ENCODE data around the gene INPP4B.
"Not testable (repeated sequence)": the region's sequence is repeated elsewhere in the genome, so short reads cannot be mapped to it uniquely, and the experiment has no call there.

INPP4B gene

GRCh38 chr4:142824368-142824767 lies 21.7 kb downstream of the INPP4B start:
- no peak for DNase-seq (ENCODE audit: low read depth in 3 of 3)

GRCh38 chr4:142823796-142824195 lies 22.3 kb downstream of the INPP4B start:
- no peak for DNase-seq (ENCODE audit: low read depth in 3 of 3)

GRCh38 chr4:142818476-142818875 lies 27.6 kb downstream of the INPP4B start:
- DNase-seq (ENCODE audit: low read depth in 3 of 3): no peak

- DNase-seq (ENCODE audit: low read depth in 3 of 3): no peak
Measured at GRCh38 chr4:142818031-142818430, 28.1 kb downstream of the INPP4B start.

GRCh38 chr4:142817442-142817841 lies 28.7 kb downstream of the INPP4B start:
- DNase-seq (ENCODE audit: low read depth in 3 of 3): peak; percentile 25 to 41 (median 32)

- peak in 2 of 3 donors; percentile 24 to 30 for DNase-seq (ENCODE audit: low read depth in 3 of 3)
Measured at GRCh38 chr4:142815834-142816233, 30.3 kb downstream of the INPP4B start.

GRCh38 chr4:142813388-142813787 lies 32.7 kb downstream of the INPP4B start:
- no peak for DNase-seq (ENCODE audit: low read depth in 3 of 3)

- DNase-seq (ENCODE audit: low read depth in 3 of 3): no peak
Measured at GRCh38 chr4:142812091-142812490, 34.0 kb downstream of the INPP4B start.

GRCh38 chr4:142811034-142811433 lies 35.1 kb downstream of the INPP4B start:
- no peak for DNase-seq (ENCODE audit: low read depth in 3 of 3)

GRCh38 chr4:142809559-142809958 lies 36.5 kb downstream of the INPP4B start:
- DNase-seq (ENCODE audit: low read depth in 3 of 3): no peak

GRCh38 chr4:142803879-142804278 lies 42.2 kb downstream of the INPP4B start:
- not testable (repeated sequence) for DNase-seq (ENCODE audit: low read depth in 3 of 3)

GRCh38 chr4:142801966-142802365 lies 44.1 kb downstream of the INPP4B start:
- DNase-seq (ENCODE audit: low read depth in 3 of 3): no peak

GRCh38 chr4:142781114-142781513 lies 65.0 kb downstream of the INPP4B start:
- no peak for DNase-seq (ENCODE audit: low read depth in 3 of 3)

- DNase-seq (ENCODE audit: low read depth in 3 of 3): no peak
Measured at GRCh38 chr4:142778900-142779299, 67.2 kb downstream of the INPP4B start.

- no peak for DNase-seq (ENCODE audit: low read depth in 3 of 3)
Measured at GRCh38 chr4:142778430-142778829, 67.7 kb downstream of the INPP4B start.

- no peak for DNase-seq (ENCODE audit: low read depth in 3 of 3)
Measured at GRCh38 chr4:142777045-142777743, 68.9 kb downstream of the INPP4B start.

- no peak for DNase-seq (ENCODE audit: low read depth in 3 of 3)
Measured at GRCh38 chr4:142776026-142776425, 70.1 kb downstream of the INPP4B start.

GRCh38 chr4:142773505-142773904 lies 72.6 kb downstream of the INPP4B start:
- no peak for DNase-seq (ENCODE audit: low read depth in 3 of 3)

GRCh38 chr4:142762280-142762679 lies 83.8 kb downstream of the INPP4B start:
- no peak for DNase-seq (ENCODE audit: low read depth in 3 of 3)

GRCh38 chr4:142752202-142752786 lies 93.8 kb downstream of the INPP4B start:
- no peak for DNase-seq (ENCODE audit: low read depth in 3 of 3)

GRCh38 chr4:142743121-142743825 lies 102.8 kb downstream of the INPP4B start:
- DNase-seq (ENCODE audit: low read depth in 3 of 3): no peak

GRCh38 chr4:142741995-142742394 lies 104.1 kb downstream of the INPP4B start:
- DNase-seq (ENCODE audit: low read depth in 3 of 3): no peak

GRCh38 chr4:142728233-142728632 lies 117.9 kb downstream of the INPP4B start:
- no peak for DNase-seq (ENCODE audit: low read depth in 3 of 3)

Measured in stimulated activated CD4-positive, alpha-beta T cell treated with anti-CD3 and anti-CD28 coated beads, TNF-alpha, amount 100 ng/mL, for 48 hours (primary cell).